Suprapubic skin (tissue), 4 donors: Measurements from ENCODE around the gene COPG2. TPM values are rescaled to one million over a fixed set of nuclear protein-coding genes. Genes with fewer than 3 reads are reported as not detected.

Source experiments
- DNase-seq, 2 donors: peaks; one replicate each; pipeline ENCODE4 v3.0.0-alpha.2; 2019; ENCODE audit warnings: low spot score in 2 of 2
- H3K27ac ChIP-seq: fragments of 200-600 bp; sonication (generic); one replicate; pipeline ENCODE4 v1.5.1; 2019
- H3K27me3 ChIP-seq: fragments of 200-600 bp; sonication (generic); one replicate; pipeline ENCODE4 v1.5.1; 2019
- H3K36me3 ChIP-seq: fragments of 200-600 bp; sonication (generic); one replicate; pipeline ENCODE4 v1.5.1; 2019
- H3K4me1 ChIP-seq: fragments of 200-600 bp; sonication (generic); one replicate; pipeline ENCODE4 v1.5.1; 2019
- H3K4me3 ChIP-seq: fragments of 200-600 bp; sonication (generic); one replicate; pipeline ENCODE4 v1.5.1; 2019; ENCODE audit warnings: mild to moderate bottlenecking
- H3K9me3 ChIP-seq: fragments of 200-600 bp; sonication (generic); one replicate; pipeline ENCODE4 v1.5.1; 2019
- CTCF ChIP-seq, 2 donors: fragments of 200-600 bp in 1 of 2; fragments of 450-650 bp in 1 of 2; sonication (generic) in 1 of 2; IDR thresholded peaks; one replicate each; pipeline ENCODE4 v1.5.1; 2016 to 2019; ENCODE audit warnings: antibody characterized with exemption in 2 of 2, mild to moderate bottlenecking in 1 of 2, moderate library complexity in 1 of 2
- EP300 ChIP-seq: sonication (generic); formaldehyde crosslinking; IDR thresholded peaks from one replicate; pipeline ENCODE4 v1.6.1; 2017; ENCODE audit warnings: antibody characterized with exemption
- POLR2A ChIP-seq, 2 donors: fragments of 450-650 bp; IDR thresholded peaks; one replicate each; pipeline ENCODE4 v1.6.1; 2017; ENCODE audit warnings: antibody characterized with exemption in 2 of 2, mild to moderate bottlenecking in 2 of 2, moderate library complexity in 2 of 2
- POLR2AphosphoS5 ChIP-seq, 3 donors: sonication (generic); formaldehyde crosslinking; IDR thresholded peaks; one replicate each; pipeline ENCODE4 v1.6.1; 2017; ENCODE audit warnings: antibody characterized with exemption in 3 of 3
- WGBS: methylation state at CpG from one replicate; pipeline ENCODE4 v1.1.5; 2018; 5-methylcytosine and 5-hydroxymethylcytosine counted together
- total RNA-seq, 4 donors: library from RNA; depleted of rRNA; stranded (reverse); fragments of >200 nt; gene quantifications; one replicate each; pipeline ENCODE4 v1.1.0, GENCODE V29; 2016

The COPG2 gene
- total RNA-seq, 4 donors from 2014 or later, result 17.9 to 24.8 (median 21.0) TPM

- H3K4me3 ChIP-seq, result no peak overlapping the region
- WGBS, result 100% methylated on average over 2 of the region's 2 CpGs
- H3K9me3 ChIP-seq, result peaks cover 5% of the 10 kb centered on the region
- no peak for DNase-seq
- H3K36me3 ChIP-seq, result no peaks in the 10 kb centered on the region
- TF ChIP-seq POLR2A (IDR thresholded peaks at IDR 0.05) (no peak), EP300 (no peak), POLR2AphosphoS5 (IDR thresholded peaks at IDR 0.05) (no peak), CTCF (IDR thresholded peaks at IDR 0.05) (no peak)
- H3K27ac ChIP-seq, result no peak overlapping the region
- no peaks in the 10 kb centered on the region for H3K27me3 ChIP-seq
- no peaks in the 10 kb centered on the region for H3K4me1 ChIP-seq
Measured at GRCh38 chr7:130566898-130567280, 101.7 kb downstream of the COPG2 start.

- no peak for DNase-seq
- H3K36me3 ChIP-seq, result no peaks in the 10 kb centered on the region
- no peak overlapping the region for H3K27ac ChIP-seq
- no peak overlapping the region for H3K4me3 ChIP-seq
- no peaks in the 10 kb centered on the region for H3K27me3 ChIP-seq
- TF ChIP-seq POLR2A (IDR thresholded peaks at IDR 0.05), result no peak
- no peak for TF ChIP-seq EP300
- TF ChIP-seq POLR2AphosphoS5 (IDR thresholded peaks at IDR 0.05), result no peak
- TF ChIP-seq CTCF (IDR thresholded peaks at IDR 0.05), result no peak
- peaks cover 5% of the 10 kb centered on the region for H3K9me3 ChIP-seq
- WGBS, result 75% methylated on average over 9 of the region's 9 CpGs
- no peaks in the 10 kb centered on the region for H3K4me1 ChIP-seq
Measured at GRCh38 chr7:130566168-130566897, 102.2 kb downstream of the COPG2 start.

GRCh38 chr7:130560972-130561371 is 107.6 kb downstream of the COPG2 start:
- Histone ChIP-seq H3K27me3 (no peaks in the 10 kb centered on the region), H3K36me3 (no peaks in the 10 kb centered on the region), H3K27ac (no peak overlapping the region), H3K4me3 (no peak overlapping the region), H3K9me3 (peaks cover 5% of the 10 kb centered on the region), H3K4me1 (no peaks in the 10 kb centered on the region)
- no peak for TF ChIP-seq POLR2A (IDR thresholded peaks at IDR 0.05)
- TF ChIP-seq EP300, result no peak
- TF ChIP-seq CTCF (IDR thresholded peaks at IDR 0.05), result no peak
- no peak for TF ChIP-seq POLR2AphosphoS5 (IDR thresholded peaks at IDR 0.05)
- no peak for DNase-seq
- 59% methylated on average over 1 of the region's 1 CpG for WGBS

GRCh38 chr7:130559184-130559583 is 109.4 kb downstream of the COPG2 start:
- H3K27me3 ChIP-seq, result no peaks in the 10 kb centered on the region
- H3K27ac ChIP-seq, result no peak overlapping the region
- no peak overlapping the region for H3K4me3 ChIP-seq
- WGBS, result 99% methylated on average over 2 of the region's 2 CpGs
- TF ChIP-seq POLR2AphosphoS5 (IDR thresholded peaks at IDR 0.05) (no peak), POLR2A (IDR thresholded peaks at IDR 0.05) (no peak), EP300 (no peak), CTCF (IDR thresholded peaks at IDR 0.05) (no peak)
- H3K4me1 ChIP-seq, result no peaks in the 10 kb centered on the region
- H3K9me3 ChIP-seq, result no peaks in the 10 kb centered on the region
- DNase-seq, result no peak
- H3K36me3 ChIP-seq, result peaks cover 8% of the 10 kb centered on the region

GRCh38 chr7:130554481-130554880 is 114.1 kb downstream of the COPG2 start:
- no peak for DNase-seq
- no peak overlapping the region for H3K27ac ChIP-seq
- H3K4me1 ChIP-seq, result no peaks in the 10 kb centered on the region
- TF ChIP-seq POLR2A (IDR thresholded peaks at IDR 0.05) (no peak), CTCF (IDR thresholded peaks at IDR 0.05) (no peak), POLR2AphosphoS5 (IDR thresholded peaks at IDR 0.05) (no peak), EP300 (no peak)
- H3K9me3 ChIP-seq, result no peaks in the 10 kb centered on the region
- peaks cover 34% of the 10 kb centered on the region for H3K36me3 ChIP-seq
- WGBS, result 95% methylated on average over 3 of the region's 3 CpGs
- H3K4me3 ChIP-seq, result no peak overlapping the region
- H3K27me3 ChIP-seq, result no peaks in the 10 kb centered on the region
